GM21447 (cell line): Measurements from ENCODE around the gene CEBPE.

Source experiments
- ATAC-seq: cut with Tn5 transposase; IDR thresholded peaks from one replicate; pipeline ENCODE4 v1.9.1; 2021; ENCODE audit not compliant: unreplicated experiment

CEBPE gene

GRCh38 chr14:23118506-23119362 is at the start of gene CEBPE:
Gene CEBPE, minus strand, starts transcription at chr14:23119255. Its CDS starts 164 bp downstream, at chr14:23119091.
- ATAC-seq = no peak

- ATAC-seq = no peak
Observed at GRCh38 chr14:23168246-23168645, 49.2 kb upstream of the CEBPE start.

- no peak for ATAC-seq
Observed at GRCh38 chr14:23167116-23167847, 48.2 kb upstream of the CEBPE start.

- no peak for ATAC-seq
Observed at GRCh38 chr14:23164949-23165348, 45.9 kb upstream of the CEBPE start.

GRCh38 chr14:23164250-23164649 is 45.2 kb upstream of the CEBPE start:
- no peak for ATAC-seq

GRCh38 chr14:23163830-23164229 is 44.8 kb upstream of the CEBPE start:
- ATAC-seq = no peak

GRCh38 chr14:23162800-23163199 is 43.7 kb upstream of the CEBPE start:
- ATAC-seq = no peak

- ATAC-seq = no peak
Observed at GRCh38 chr14:23162005-23162404, 43.0 kb upstream of the CEBPE start.

GRCh38 chr14:23160924-23161522 is 42.0 kb upstream of the CEBPE start:
- no peak for ATAC-seq

GRCh38 chr14:23159532-23159931 is 40.5 kb upstream of the CEBPE start:
- no peak for ATAC-seq

- no peak for ATAC-seq
Observed at GRCh38 chr14:23158779-23159178, 39.7 kb upstream of the CEBPE start.

GRCh38 chr14:23154964-23155587 is 36.0 kb upstream of the CEBPE start:
- ATAC-seq = no peak

- ATAC-seq = no peak
Observed at GRCh38 chr14:23153851-23154796, 35.1 kb upstream of the CEBPE start.

- no peak for ATAC-seq
Observed at GRCh38 chr14:23151342-23151741, 32.3 kb upstream of the CEBPE start.

GRCh38 chr14:23149745-23150144 is 30.7 kb upstream of the CEBPE start:
- no peak for ATAC-seq

GRCh38 chr14:23148591-23149249 is 29.7 kb upstream of the CEBPE start:
- ATAC-seq = no peak

- ATAC-seq = no peak
Observed at GRCh38 chr14:23147676-23148075, 28.6 kb upstream of the CEBPE start.

- no peak for ATAC-seq
Observed at GRCh38 chr14:23146980-23147379, 27.9 kb upstream of the CEBPE start.

GRCh38 chr14:23146351-23146910 is 27.4 kb upstream of the CEBPE start:
- no peak for ATAC-seq
